IMR-90 (cell line): ENCODE measurements around the gene STAT5A. TPM values are rescaled to one million over a fixed set of nuclear protein-coding genes. Genes with fewer than 3 reads are reported as not detected.

ENCODE experiments used
- ATAC-seq: fragments of 200-7000 bp; cut with Tn5 transposase; 2 replicates; pipeline ENCODE4 v1.9.1; 2020; ENCODE audit warnings: low read depth, mild to moderate bottlenecking, moderate library complexity
- BruUV-seq: library from RNA; stranded (reverse); fragments of 400-500 nt; replicated peaks from 2 replicates; lab custom pipeline; 2021; lab: Mats Ljungman, UMichigan
- CTCF ChIA-PET: fragments of 300-600 bp; formaldehyde crosslinking; extraction: SDS; loops from one replicate; lab custom pipeline; 2021; ENCODE audit warnings: antibody characterized with exemption; lab: Yijun Ruan, JAX
- POLR2A ChIA-PET: fragments of 300-600 bp; sonication (Branson Sonifier 250); formaldehyde crosslinking; loops from one replicate; lab custom pipeline; 2022; ENCODE audit warnings: antibody characterized with exemption; ENCODE audit not compliant: unreplicated experiment; lab: Charles Lee
- DNase-seq: peaks from one replicate; pipeline ENCODE4 v3.0.0; 2013
- H2AFZ ChIP-seq: replicated peaks from 2 replicates; pipeline ENCODE3; 2013; ENCODE audit warnings: low read length, mild to moderate bottlenecking; ENCODE audit not compliant: poor library complexity
- H2AK5ac ChIP-seq: 2 replicates; pipeline ENCODE4 v1.6.1; 2013; ENCODE audit warnings: low read depth, low read length, inconsistent platforms
- H2AK9ac ChIP-seq: replicated peaks from 2 replicates; pipeline ENCODE3; 2013; ENCODE audit warnings: mild to moderate bottlenecking, low read depth, low read length, moderate library complexity; ENCODE audit not compliant: poor library complexity
- H2BK120ac ChIP-seq: 2 replicates; pipeline ENCODE4 v1.6.1; 2013; ENCODE audit warnings: low read depth, low read length, inconsistent platforms
- H2BK15ac ChIP-seq: 3 replicates; pipeline ENCODE4 v1.6.1; 2013; ENCODE audit warnings: low read depth, low read length, inconsistent platforms
- H2BK20ac ChIP-seq: 2 replicates; pipeline ENCODE4 v1.6.1; 2013; ENCODE audit warnings: low read depth, mild to moderate bottlenecking, inconsistent platforms, low read length, moderate library complexity
- H2BK5ac ChIP-seq: 2 replicates; pipeline ENCODE4 v1.6.1; 2013; ENCODE audit warnings: mild to moderate bottlenecking, low read depth, low read length, inconsistent platforms; ENCODE audit not compliant: poor library complexity, severe bottlenecking
- H3K14ac ChIP-seq: replicated peaks from 2 replicates; pipeline ENCODE4 v1.6.1; 2013; ENCODE audit warnings: low read depth, low read length, inconsistent platforms
- H3K18ac ChIP-seq: 2 replicates; pipeline ENCODE4 v1.6.1; 2013; ENCODE audit warnings: low read depth, low read length, control low read depth
- H3K23ac ChIP-seq: 2 replicates; pipeline ENCODE4 v1.6.1; 2013; ENCODE audit warnings: low read depth, low read length, inconsistent platforms
- H3K27ac ChIP-seq: 2 replicates; pipeline ENCODE4 v1.5.1; 2013; ENCODE audit warnings: mild to moderate bottlenecking, control low read depth, low read length; ENCODE audit not compliant: insufficient read depth
- H3K27me3 ChIP-seq: 2 replicates; pipeline ENCODE4 v1.6.1; 2013; ENCODE audit warnings: low read length; ENCODE audit not compliant: control insufficient read depth, insufficient read depth
- H3K36me3 ChIP-seq: 2 replicates; pipeline ENCODE4 v1.6.1; 2013; ENCODE audit warnings: low read length, mixed read lengths; ENCODE audit not compliant: control insufficient read depth, insufficient read depth
- H3K4ac ChIP-seq: 2 replicates; pipeline ENCODE4 v1.6.1; 2013; ENCODE audit warnings: low read depth, low read length, inconsistent platforms
- H3K4me1 ChIP-seq: 2 replicates; pipeline ENCODE4 v1.6.1; 2013; ENCODE audit warnings: low read length, mixed read lengths; ENCODE audit not compliant: control insufficient read depth, insufficient read depth
- H3K4me2 ChIP-seq: 2 replicates; pipeline ENCODE4 v1.6.1; 2013; ENCODE audit warnings: low read depth, mild to moderate bottlenecking, control low read depth, low read length, moderate library complexity
- H3K4me3 ChIP-seq: 2 replicates; pipeline ENCODE4 v1.5.1; 2013; ENCODE audit warnings: low read depth, mild to moderate bottlenecking, control low read depth, low read length, moderate library complexity; ENCODE audit not compliant: insufficient read depth
- H3K56ac ChIP-seq: 2 replicates; pipeline ENCODE4 v1.6.1; 2013; ENCODE audit warnings: low read length, inconsistent platforms; ENCODE audit not compliant: insufficient read depth; ENCODE audit errors: extremely low read depth
- H3K79me1 ChIP-seq, 2 experiments: 2 replicates each; pipeline ENCODE4 v1.6.1; 2013; ENCODE audit warnings: low read length in 2 of 2, inconsistent platforms in 1 of 2, low read depth in 1 of 2
- H3K9ac ChIP-seq: 2 replicates; pipeline ENCODE4 v1.6.1; 2013; ENCODE audit warnings: low read depth, low read length, control low read depth
- H3K9me1 ChIP-seq: 2 replicates; pipeline ENCODE4 v1.6.1; 2013; ENCODE audit warnings: low read length, inconsistent platforms; ENCODE audit not compliant: insufficient read depth
- H3K9me3 ChIP-seq: 2 replicates; pipeline ENCODE4 v1.6.1; 2013; ENCODE audit warnings: low read length; ENCODE audit not compliant: control insufficient read depth, insufficient read depth
- H4K20me1 ChIP-seq: 2 replicates; pipeline ENCODE4 v1.6.1; 2013; ENCODE audit warnings: low read length, inconsistent platforms; ENCODE audit not compliant: insufficient read depth
- H4K5ac ChIP-seq: 2 replicates; pipeline ENCODE4 v1.6.1; 2013; ENCODE audit warnings: mild to moderate bottlenecking, low read depth, low read length, control low read depth
- H4K8ac ChIP-seq, 2 experiments: 2 replicates each; pipeline ENCODE4 v1.6.1; 2013; ENCODE audit warnings: low read depth in 2 of 2, low read length in 2 of 2, control low read depth in 1 of 2, inconsistent platforms in 1 of 2
- H4K91ac ChIP-seq: 2 replicates; pipeline ENCODE4 v1.6.1; 2013; ENCODE audit warnings: low read depth, low read length, inconsistent platforms; ENCODE audit not compliant: insufficient read depth
- CHD1 ChIP-seq: IDR thresholded peaks from 2 replicates; pipeline ENCODE4 v1.6.1; 2012; ENCODE audit warnings: low read depth, low read length, improper control_type of control experiment
- CTCF ChIP-seq: conservative IDR thresholded peaks from 2 replicates; pipeline ENCODE4 v1.5.1; 2012; ENCODE audit warnings: mild to moderate bottlenecking, low read depth, low read length, improper control_type of control experiment
- ELK1 ChIP-seq: fragments of 150-350 bp; IDR thresholded peaks from 2 replicates; pipeline ENCODE4 v1.6.1; 2016; ENCODE audit warnings: low read depth, mild to moderate bottlenecking, low read length, moderate library complexity, borderline replicate concordance
- FOS ChIP-seq: fragments of 150-350 bp; IDR thresholded peaks from 2 replicates; pipeline ENCODE4 v1.6.1; 2016; ENCODE audit warnings: low read depth, low read length
- MAFK ChIP-seq: IDR thresholded peaks from 2 replicates; pipeline ENCODE4 v1.6.1; 2012; ENCODE audit warnings: low read depth, low read length, improper control_type of control experiment
- MAZ ChIP-seq: IDR thresholded peaks from 2 replicates; pipeline ENCODE4 v1.6.1; 2012; ENCODE audit warnings: low read depth, mild to moderate bottlenecking, low read length, improper control_type of control experiment, moderate library complexity, borderline replicate concordance
- RAD21 ChIP-seq: IDR thresholded peaks from 2 replicates; pipeline ENCODE4 v1.6.1; 2012; ENCODE audit warnings: low read length, improper control_type of control experiment
- SMC3 ChIP-seq: fragments of 150-350 bp; IDR thresholded peaks from 2 replicates; pipeline ENCODE4 v1.6.1; 2016; ENCODE audit warnings: low read depth, mild to moderate bottlenecking, antibody characterized with exemption, low read length, moderate library complexity
- WGBS, 2 experiments: methylation state at CpG; one replicate each; pipeline versions ENCODE4 v1.1.5 to v1.1.7; 2013; ENCODE audit warnings: missing lambda C conversion rate in 2 of 2; ENCODE audit not compliant: insufficient read length in 1 of 2; ENCODE audit errors: extremely low coverage in 2 of 2; 5-methylcytosine and 5-hydroxymethylcytosine counted together
- dilution Hi-C: fragments of 300-500 bp; cut with HindIII; formaldehyde crosslinking; loops from one replicate; pipeline ENCODE4 v1.14.3; 2018; ENCODE audit warnings: low sequenced_read_pairs; ENCODE audit not compliant: unreplicated experiment
- in situ Hi-C: fragments of 300-500 bp; cut with MboI; formaldehyde crosslinking; loops from 3 replicates; pipeline ENCODE4 v1.14.3; 2019; ENCODE audit warnings: low sequenced_read_pairs, inconsistent platforms, mixed read lengths
- intact Hi-C: fragments of 100-400 bp; cut with micrococcal nuclease; formaldehyde crosslinking; loops from 2 replicates; pipeline ENCODE4 v1.10.0; 2022
- polyA plus RNA-seq, 3 experiments: library from polyadenylated mRNA; depleted of rRNA; stranded (reverse); fragments of >200 nt; gene quantifications; 2 replicates each; pipeline ENCODE4 v1.2.3, GENCODE V29; 2012; ENCODE audit warnings: low replicate concordance in 1 of 3
- total RNA-seq: library from RNA; depleted of rRNA; stranded (reverse); fragments of >200 nt; gene quantifications from 2 replicates; pipeline ENCODE4 v1.2.3, GENCODE V29; 2012

Gene STAT5A
- total and polyA plus RNA-seq, 2 of the 4 experiments (the other 2 are of a cell fraction): 1.3 to 1.4 TPM

- no peak overlapping the region for H3K56ac ChIP-seq
- H3K4me2 ChIP-seq: peak overlapping the region; percentile 35; the same call in 1 of the 2 replicates
- H2BK20ac ChIP-seq: no peak overlapping the region
- H3K27me3 ChIP-seq: no peaks in the 10 kb centered on the region
- H3K4me3 ChIP-seq: no peak overlapping the region
- peak overlapping the region; percentile 30; the same call in 1 of the 2 replicates for H3K23ac ChIP-seq
- peaks cover 2% of the 10 kb centered on the region; the same call in 1 of the 2 replicates for H3K9me3 ChIP-seq
- H2BK15ac ChIP-seq: 0 out of 3 replicates have a peak overlapping the region, but pooled peaks have one; percentile 3
- H2AK5ac ChIP-seq: peak overlapping the region; percentile 11; the same call in 1 of the 2 replicates
- no peak overlapping the region for H2AK9ac ChIP-seq
- ATAC-seq (peak; percentile 51; the same call in 1 of the 2 replicates), DNase-seq (peak; percentile 65)
- no peak for TF ChIP-seq ELK1
- no peak for TF ChIP-seq CHD1
- 0 out of 2 replicates have a peak, but pooled peaks have one; percentile 16 for TF ChIP-seq SMC3
- peak; percentile 40 for TF ChIP-seq RAD21
- peak; percentile 46; the same call in 1 of the 2 replicates for TF ChIP-seq FOS
- TF ChIP-seq MAFK: no peak
- TF ChIP-seq MAZ: no peak
- peak; percentile 34; the same call in 1 of the 2 replicates for TF ChIP-seq CTCF
- peaks cover 3% of the 10 kb centered on the region for H3K4me1 ChIP-seq
- no peak overlapping the region for H2AFZ ChIP-seq
- H3K36me3 ChIP-seq: no peaks in the 10 kb centered on the region
- no peak overlapping the region for H3K9ac ChIP-seq
- H3K9me1 ChIP-seq: peaks cover 7% of the 10 kb centered on the region
- H3K18ac ChIP-seq: peak overlapping the region; percentile 24; the same call in 1 of the 2 replicates
- no TSS peak for BruUV-seq
- H3K27ac ChIP-seq: no peak overlapping the region
- H2BK120ac ChIP-seq: 0 out of 2 replicates have a peak overlapping the region, but pooled peaks have one; percentile 3
- in situ Hi-C loops: no loop called here
- H2BK5ac ChIP-seq: peak overlapping the region; percentile 44
- dilution Hi-C loops: no loop called here
- 0 out of 2 replicates have a peak overlapping the region, but pooled peaks have one; percentile 54 for H3K4ac ChIP-seq
- ChIA-PET CTCF (interaction anchor here (0.6 to 0.9 kb wide), 2 partner anchors 24 to 52 kb away, joined by 3 read pairs; partner anchors contain the start of gene GHDC), POLR2A (no interaction called here)
- peaks cover 27% of the 10 kb centered on the region for H4K20me1 ChIP-seq
- peak overlapping the region in 1 of 2 experiments; percentile 27; a peak in 1 of 4 replicates for H4K8ac ChIP-seq
- no CpG with 5 or more reads among the region's 7 CpGs for WGBS, 2 experiments
- H3K79me1 ChIP-seq: peaks cover 23 to 60% of the 10 kb centered on the region in 2 experiments
- no peak overlapping the region for H4K91ac ChIP-seq
- intact Hi-C loops: no loop called here
- H4K5ac ChIP-seq: no peak overlapping the region
- no peak overlapping the region for H3K14ac ChIP-seq
These were observed 41.8 kb upstream of the STAT5A start for GRCh38 chr17:42246515-42246914.
